Neural cell (in vitro differentiated cells): ENCODE results near the gene KDM4C.

Experiments
- CTCF ChIP-seq: fragments of 450-650 bp; IDR thresholded peaks from 2 replicates; pipeline ENCODE4 v1.5.1; 2014; ENCODE audit warnings: antibody characterized with exemption, mild to moderate bottlenecking, moderate library complexity; ENCODE audit not compliant: poor library complexity, severe bottlenecking
- EP300 ChIP-seq: fragments of 450-650 bp; conservative IDR thresholded peaks from 2 replicates; pipeline ENCODE4 v1.6.1; 2014; ENCODE audit warnings: antibody characterized with exemption, mild to moderate bottlenecking, moderate library complexity; ENCODE audit not compliant: poor library complexity, severe bottlenecking
- EZH2 ChIP-seq: fragments of 200-600, 300-800 bp; shearing (Covaris generic), sonication (generic); IDR thresholded peaks from 2 replicates; pipeline ENCODE4 v1.6.1; 2014; ENCODE audit warnings: antibody characterized with exemption, low read length, borderline replicate concordance, mild to moderate bottlenecking; ENCODE audit not compliant: insufficient read depth, poor library complexity, severe bottlenecking
- MXI1 ChIP-seq: fragments of 450-650 bp; conservative IDR thresholded peaks from 2 replicates; pipeline ENCODE4 v1.6.1; 2014; ENCODE audit warnings: antibody characterized with exemption, mild to moderate bottlenecking; ENCODE audit not compliant: poor library complexity, severe bottlenecking
- POLR2AphosphoS5 ChIP-seq: IDR thresholded peaks from 2 replicates; pipeline ENCODE4 v1.6.1; 2012
- RAD21 ChIP-seq: fragments of 450-650 bp; conservative IDR thresholded peaks from 2 replicates; pipeline ENCODE4 v1.6.1; 2014; ENCODE audit warnings: antibody characterized with exemption, mild to moderate bottlenecking, moderate library complexity
- REST ChIP-seq: IDR thresholded peaks from 2 replicates; pipeline ENCODE4 v1.6.1; 2012; ENCODE audit warnings: borderline replicate concordance
- SMC3 ChIP-seq: fragments of 450-650 bp; conservative IDR thresholded peaks from 2 replicates; pipeline ENCODE4 v1.6.1; 2014; ENCODE audit warnings: antibody characterized with exemption, mild to moderate bottlenecking, moderate library complexity; ENCODE audit not compliant: poor library complexity
- TAF1 ChIP-seq: IDR thresholded peaks from 2 replicates; pipeline ENCODE4 v1.6.1; 2012; ENCODE audit warnings: low read depth

DNA sequence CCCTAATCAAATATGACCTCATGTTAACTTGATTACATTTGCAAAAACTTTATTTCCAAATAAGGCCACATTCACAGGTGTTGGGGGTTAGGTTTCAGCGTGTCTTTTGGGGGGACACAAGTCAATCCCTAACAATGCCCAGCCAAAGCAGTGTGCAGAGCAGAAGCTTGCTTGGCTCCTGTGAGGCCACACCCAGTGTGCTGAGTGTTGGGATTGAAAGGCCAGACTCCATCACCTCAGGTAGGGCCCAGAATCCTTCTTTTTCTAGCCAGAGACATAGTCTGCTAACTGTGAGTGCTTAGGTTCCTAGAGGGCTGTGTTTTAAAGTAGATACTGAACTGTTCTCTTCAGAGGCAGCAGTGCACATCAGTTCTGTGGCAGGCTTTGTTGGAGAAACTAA is 27.9 kb downstream of the KDM4C start:
- TF ChIP-seq CTCF (no peak), REST (no peak), RAD21 (no peak), POLR2AphosphoS5 (no peak), MXI1 (no peak), EZH2 (no peak), EP300 (no peak), TAF1 (no peak), SMC3 (no peak)
